Esophagus squamous epithelium (tissue), 4 donors: ENCODE results near the gene CRB1.

Source experiments
- CTCF ChIP-seq, 6 experiments: fragments of 450-650 bp in 4 of 6; fragments of 200-600 bp in 2 of 6; sonication (generic) in 2 of 6; IDR thresholded peaks; one replicate each; pipeline ENCODE4 v1.5.1; 2016 to 2019; ENCODE audit warnings: antibody characterized with exemption in 6 of 6, mild to moderate bottlenecking in 4 of 6, moderate library complexity in 4 of 6
- POLR2A ChIP-seq, 4 donors: fragments of 450-650 bp; IDR thresholded peaks; one replicate each; pipeline ENCODE4 v1.6.1; 2017; ENCODE audit warnings: antibody characterized with exemption in 4 of 4, mild to moderate bottlenecking in 4 of 4, moderate library complexity in 3 of 4

GRCh38 chr1:197285526-197286205 lies 17.6 kb downstream of the CRB1 start:
- no peak for TF ChIP-seq POLR2A (IDR thresholded peaks at IDR 0.05)
- no peak for TF ChIP-seq CTCF (IDR thresholded peaks at IDR 0.05)
